ENCODE results near the gene GPR26. TPM values are rescaled to one million over a fixed set of nuclear protein-coding genes. Genes with fewer than 3 reads are reported as not detected.

GPR26 gene
- total RNA-seq, 4 donors from 2014 or later = not detected

GRCh38 chr10:123621916-123622315 lies 44.2 kb upstream of the GPR26 start:
- Histone ChIP-seq H3K27me3 (no peaks in the 10 kb centered on the region), H3K9me3 (no peaks in the 10 kb centered on the region), H3K36me3 (no peaks in the 10 kb centered on the region), H3K4me3 (no peak overlapping the region), H3K4me1 (no peaks in the 10 kb centered on the region), H3K27ac (no peak overlapping the region)
- TF ChIP-seq CTCF (IDR thresholded peaks at IDR 0.05) (no peak), POLR2A (IDR thresholded peaks at IDR 0.05) (no peak)
- intact Hi-C loops (cut with DNase I; ENCODE audit: low total_unique reads) = no loop called here
- no peak for DNase-seq

GRCh38 chr10:123622381-123622780 lies 43.8 kb upstream of the GPR26 start:
- H3K4me3 ChIP-seq = no peak overlapping the region
- no peaks in the 10 kb centered on the region for H3K4me1 ChIP-seq
- no peaks in the 10 kb centered on the region for H3K9me3 ChIP-seq
- no peak for DNase-seq
- intact Hi-C loops (cut with DNase I; ENCODE audit: low total_unique reads) = no loop called here
- no peaks in the 10 kb centered on the region for H3K36me3 ChIP-seq
- TF ChIP-seq POLR2A (IDR thresholded peaks at IDR 0.05) (no peak), CTCF (IDR thresholded peaks at IDR 0.05) (no peak)
- no peak overlapping the region for H3K27ac ChIP-seq
- H3K27me3 ChIP-seq = no peaks in the 10 kb centered on the region

- Histone ChIP-seq H3K27me3 (no peaks in the 10 kb centered on the region), H3K4me1 (no peaks in the 10 kb centered on the region), H3K27ac (no peak overlapping the region), H3K4me3 (no peak overlapping the region), H3K9me3 (no peaks in the 10 kb centered on the region), H3K36me3 (no peaks in the 10 kb centered on the region)
- no peak for DNase-seq
- no peak for TF ChIP-seq POLR2A (IDR thresholded peaks at IDR 0.05)
- no peak for TF ChIP-seq CTCF (IDR thresholded peaks at IDR 0.05)
- intact Hi-C loops (cut with DNase I; ENCODE audit: low total_unique reads) = no loop called here
Measured at GRCh38 chr10:123624086-123624485, 42.1 kb upstream of the GPR26 start.

GRCh38 chr10:123633106-123633505 lies 33.0 kb upstream of the GPR26 start:
- intact Hi-C loops (cut with DNase I; ENCODE audit: low total_unique reads) = no loop called here
- DNase-seq = no peak
- no peaks in the 10 kb centered on the region for H3K9me3 ChIP-seq

GRCh38 chr10:123633636-123634035 lies 32.5 kb upstream of the GPR26 start:
- TF ChIP-seq CTCF (IDR thresholded peaks at IDR 0.05) = no peak
- no peak for TF ChIP-seq POLR2A (IDR thresholded peaks at IDR 0.05)
- Histone ChIP-seq H3K4me3 (no peak overlapping the region), H3K36me3 (no peaks in the 10 kb centered on the region), H3K27ac (no peak overlapping the region), H3K27me3 (no peaks in the 10 kb centered on the region), H3K9me3 (no peaks in the 10 kb centered on the region), H3K4me1 (no peaks in the 10 kb centered on the region)
- intact Hi-C loops (cut with DNase I; ENCODE audit: low total_unique reads) = no loop called here
- no peak for DNase-seq

More at GRCh38 chr10:123633106-123633505, 33.0 kb upstream of the GPR26 start:
- Histone ChIP-seq H3K4me3 (no peak overlapping the region), H3K27me3 (no peaks in the 10 kb centered on the region), H3K36me3 (no peaks in the 10 kb centered on the region), H3K27ac (no peak overlapping the region), H3K4me1 (no peaks in the 10 kb centered on the region)
- TF ChIP-seq POLR2A (IDR thresholded peaks at IDR 0.05) (no peak), CTCF (IDR thresholded peaks at IDR 0.05) (no peak)
